HepG2 (cell line): ENCODE measurements around the gene ZNF185. TPM values are rescaled to one million over a fixed set of nuclear protein-coding genes. Genes with fewer than 3 reads are reported as not detected.

ENCODE experiments used
- ATAC-seq: fragments of 200-7000 bp; cut with Tn5 transposase; 3 replicates; pipeline ENCODE4 v1.9.1; 2020; ENCODE audit warnings: mild to moderate bottlenecking, moderate library complexity
- BruUV-seq: library from RNA; stranded (reverse); fragments of 400-500 nt; replicated peaks from 2 replicates; lab custom pipeline; 2021; lab: Mats Ljungman, UMichigan
- CTCF ChIA-PET: fragments of 300-600 bp; formaldehyde crosslinking; extraction: SDS; loops from one replicate; lab custom pipeline; 2021; ENCODE audit warnings: low total read pairs, inconsistent platforms, low intra/inter-chr PET ratio; lab: Yijun Ruan, JAX
- POLR2A ChIA-PET: fragments of 350-600 bp; sonication (Branson Sonifier 250); formaldehyde crosslinking; loops from one replicate; lab custom pipeline; 2020; ENCODE audit warnings: antibody characterized with exemption, inconsistent platforms; lab: Yijun Ruan, JAX
- DNase-seq: peaks from one replicate; pipeline ENCODE4 v3.0.0-alpha.2; 2015; ENCODE audit warnings: low spot score
- FAIRE-seq: peaks from 3 replicates; lab custom pipeline; 2011; peaks lifted over from hg19 to GRCh38; lab: Jason Lieb, UNC
- H2AFZ ChIP-seq: one replicate; pipeline ENCODE4 v1.6.1; 2011; ENCODE audit warnings: low read length, inconsistent platforms
- H3K27ac ChIP-seq: fragments of 300-600 bp; 3 replicates; pipeline ENCODE4 v1.8.0; 2011; ENCODE audit warnings: mixed run types, mild to moderate bottlenecking, mixed read lengths, low read length, inconsistent platforms; ENCODE audit not compliant: insufficient read depth; ENCODE audit errors: extremely low read length
- H3K27me3 ChIP-seq, 2 experiments: fragments of 200-600 bp in 1 of 2; 2 replicates in 1 of 2; 3 replicates in 1 of 2; pipeline versions ENCODE4 v1.6.0 to v1.8.0; 2011; ENCODE audit warnings: low read length in 2 of 2, mild to moderate bottlenecking in 2 of 2, moderate library complexity in 2 of 2, inconsistent platforms in 1 of 2; ENCODE audit not compliant: insufficient read depth in 2 of 2, control insufficient read depth in 1 of 2
- H3K36me3 ChIP-seq, 2 experiments: fragments of 200-600 bp in 1 of 2; replicated peaks in 1 of 2; 2 replicates in 1 of 2; 3 replicates in 1 of 2; pipeline versions ENCODE4 v1.5.1 to v1.8.0; 2011; ENCODE audit warnings: low read length in 2 of 2, inconsistent platforms in 1 of 2; ENCODE audit not compliant: insufficient read depth in 2 of 2, control insufficient read depth in 1 of 2
- H3K4me1 ChIP-seq: 2 replicates; pipeline ENCODE4 v1.5.1; 2012; ENCODE audit warnings: low read length, inconsistent platforms; ENCODE audit not compliant: insufficient read depth
- H3K4me2 ChIP-seq: 2 replicates; pipeline ENCODE4 v1.6.0; 2011; ENCODE audit warnings: low read depth, low read length, inconsistent platforms
- H3K4me3 ChIP-seq, 3 experiments: fragments of 200-600 bp in 1 of 3; sonication (generic), shearing (Covaris generic) in 1 of 3; replicated peaks in 1 of 3; 2 replicates each; pipeline ENCODE4 v1.5.1; 2011 to 2016; ENCODE audit warnings: low read length in 3 of 3, inconsistent platforms in 2 of 3, low read depth in 2 of 3, mild to moderate bottlenecking in 2 of 3, control low read depth in 1 of 3, mixed read lengths in 1 of 3; ENCODE audit not compliant: insufficient read depth in 1 of 3
- H3K79me2 ChIP-seq: one replicate; pipeline ENCODE4 v1.6.1; 2011; ENCODE audit warnings: low read length, inconsistent platforms; ENCODE audit not compliant: insufficient read depth
- H3K9ac ChIP-seq: 2 replicates; pipeline ENCODE4 v1.6.0; 2011; ENCODE audit warnings: mild to moderate bottlenecking, low read depth, low read length, inconsistent platforms; ENCODE audit not compliant: insufficient read depth
- H3K9me3 ChIP-seq: 2 replicates; pipeline ENCODE4 v1.5.1; 2012; ENCODE audit warnings: mild to moderate bottlenecking, low read length
- H4K20me1 ChIP-seq: 2 replicates; pipeline ENCODE4 v1.6.0; 2011; ENCODE audit warnings: inconsistent platforms, mild to moderate bottlenecking, low read length, moderate library complexity; ENCODE audit not compliant: insufficient read depth
- BRCA1 ChIP-seq: sonication (generic); formaldehyde crosslinking; IDR thresholded peaks from 2 replicates; pipeline ENCODE4 v1.4.0; 2020; ENCODE audit warnings: missing genetic modification reagents
- CTCF ChIP-seq: sonication (generic); formaldehyde crosslinking; IDR thresholded peaks from 2 replicates; pipeline ENCODE4 v1.5.0; 2020; ENCODE audit warnings: mild to moderate bottlenecking, missing genetic modification reagents, moderate library complexity
- GPN1 ChIP-seq: sonication (generic); formaldehyde crosslinking; IDR thresholded peaks from 2 replicates; pipeline ENCODE4 v1.5.1; 2020; ENCODE audit warnings: missing genetic modification reagents, borderline replicate concordance
- HES4 ChIP-seq: sonication (generic); formaldehyde crosslinking; IDR thresholded peaks from 2 replicates; pipeline ENCODE4 v1.9.0; 2021; ENCODE audit warnings: mild to moderate bottlenecking, missing genetic modification reagents, borderline replicate concordance
- KAT2B ChIP-seq: fragments of 150-350 bp; IDR thresholded peaks from 2 replicates; pipeline ENCODE4 v1.6.1; 2014; ENCODE audit warnings: low read depth, low read length, borderline replicate concordance
- KDM5A ChIP-seq: fragments of 200-600 bp; sonication (generic); IDR thresholded peaks from 2 replicates; pipeline ENCODE4 v1.7.0; 2018; ENCODE audit warnings: antibody characterized with exemption, mild to moderate bottlenecking, low read length, borderline replicate concordance
- KLF15 ChIP-seq: sonication (generic); formaldehyde crosslinking; IDR thresholded peaks from 2 replicates; pipeline ENCODE4 v1.8.1; 2023; ENCODE audit warnings: borderline replicate concordance, mild to moderate bottlenecking, inconsistent platforms, missing genetic modification reagents, mixed read lengths
- MED1 ChIP-seq: sonication (generic); formaldehyde crosslinking; IDR thresholded peaks from 2 replicates; pipeline ENCODE4 v1.4.0; 2020; ENCODE audit warnings: missing genetic modification reagents
- PREB ChIP-seq: sonication (generic); formaldehyde crosslinking; IDR thresholded peaks from 2 replicates; pipeline ENCODE4 v1.4.0; 2020; ENCODE audit warnings: missing genetic modification reagents
- SMAD3 ChIP-seq: sonication (generic); formaldehyde crosslinking; IDR thresholded peaks from 2 replicates; pipeline ENCODE4 v1.4.0; 2020; ENCODE audit warnings: missing genetic modification reagents
- SOX5 ChIP-seq: IDR thresholded peaks from 2 replicates; pipeline ENCODE4 v1.6.1; 2016; ENCODE audit warnings: borderline replicate concordance
- STAG1 ChIP-seq: sonication (generic); formaldehyde crosslinking; IDR thresholded peaks from 2 replicates; pipeline ENCODE4 v1.4.0; 2020; ENCODE audit warnings: missing genetic modification reagents
- ZNF12 ChIP-seq: sonication (generic); formaldehyde crosslinking; IDR thresholded peaks from 2 replicates; pipeline ENCODE4 v1.5.0; 2020; ENCODE audit warnings: missing genetic modification reagents
- ZNF572 ChIP-seq: sonication (generic); formaldehyde crosslinking; IDR thresholded peaks from 2 replicates; pipeline ENCODE4 v1.5.1; 2020; ENCODE audit warnings: mild to moderate bottlenecking, missing genetic modification reagents
- ZNF605 ChIP-seq: sonication (generic); formaldehyde crosslinking; IDR thresholded peaks from 2 replicates; pipeline ENCODE4 v1.8.0; 2022; ENCODE audit warnings: mild to moderate bottlenecking, missing genetic modification reagents
- ZNF703 ChIP-seq: sonication (generic); formaldehyde crosslinking; IDR thresholded peaks from 2 replicates; pipeline ENCODE4 v1.5.1; 2020; ENCODE audit warnings: missing genetic modification reagents, mild to moderate bottlenecking, moderate library complexity, borderline replicate concordance
- WGBS: methylation state at CpG from one replicate; pipeline ENCODE4 v1.1.6; 2017; ENCODE audit warnings: low lambda C conversion rate; 5-methylcytosine and 5-hydroxymethylcytosine counted together
- in situ Hi-C: cut with HindIII; loops from 2 replicates; pipeline ENCODE4 v1.10.0; 2017; ENCODE audit warnings: low pct_unique_long_range_greater_than_20kb; ENCODE audit not compliant: extremely low pct_ligation_motif_present
- intact Hi-C: fragments of 100-400 bp; cut with micrococcal nuclease; formaldehyde crosslinking; loops from one replicate; pipeline ENCODE4 v1.10.0; 2022; ENCODE audit not compliant: unreplicated experiment
- polyA plus RNA-seq, 8 experiments: library from polyadenylated mRNA; depleted of rRNA in 3 of 8; stranded (reverse) in 7 of 8; unstranded in 1 of 8; fragments of >200 nt; fragmentation: Illumina TruSeq in 4 of 8; extraction: Trizol in 4 of 8; gene quantifications; 2 replicates each; pipeline versions ENCODE4 v1.2.1 to v1.2.3, GENCODE V29; 2011 to 2016; ENCODE audit warnings: low read depth in 4 of 8, missing spikeins in 1 of 8, mixed read lengths in 1 of 8; ENCODE audit not compliant: insufficient read depth in 1 of 8
- total RNA-seq, 5 experiments: library from RNA; depleted of rRNA; stranded (reverse); fragments of >200 nt; fragmentation: Illumina TruSeq; extraction: Trizol; gene quantifications; 2 replicates each; pipeline ENCODE4 v1.2.3, GENCODE V29; 2016; ENCODE audit warnings: low read depth in 1 of 5

The ZNF185 gene
- total and polyA plus RNA-seq, 2 of the 13 experiments (the other 11 are each of a cell fraction or from before 2014, with no cell fraction given) = 1.6 to 3.4 TPM

DNA sequence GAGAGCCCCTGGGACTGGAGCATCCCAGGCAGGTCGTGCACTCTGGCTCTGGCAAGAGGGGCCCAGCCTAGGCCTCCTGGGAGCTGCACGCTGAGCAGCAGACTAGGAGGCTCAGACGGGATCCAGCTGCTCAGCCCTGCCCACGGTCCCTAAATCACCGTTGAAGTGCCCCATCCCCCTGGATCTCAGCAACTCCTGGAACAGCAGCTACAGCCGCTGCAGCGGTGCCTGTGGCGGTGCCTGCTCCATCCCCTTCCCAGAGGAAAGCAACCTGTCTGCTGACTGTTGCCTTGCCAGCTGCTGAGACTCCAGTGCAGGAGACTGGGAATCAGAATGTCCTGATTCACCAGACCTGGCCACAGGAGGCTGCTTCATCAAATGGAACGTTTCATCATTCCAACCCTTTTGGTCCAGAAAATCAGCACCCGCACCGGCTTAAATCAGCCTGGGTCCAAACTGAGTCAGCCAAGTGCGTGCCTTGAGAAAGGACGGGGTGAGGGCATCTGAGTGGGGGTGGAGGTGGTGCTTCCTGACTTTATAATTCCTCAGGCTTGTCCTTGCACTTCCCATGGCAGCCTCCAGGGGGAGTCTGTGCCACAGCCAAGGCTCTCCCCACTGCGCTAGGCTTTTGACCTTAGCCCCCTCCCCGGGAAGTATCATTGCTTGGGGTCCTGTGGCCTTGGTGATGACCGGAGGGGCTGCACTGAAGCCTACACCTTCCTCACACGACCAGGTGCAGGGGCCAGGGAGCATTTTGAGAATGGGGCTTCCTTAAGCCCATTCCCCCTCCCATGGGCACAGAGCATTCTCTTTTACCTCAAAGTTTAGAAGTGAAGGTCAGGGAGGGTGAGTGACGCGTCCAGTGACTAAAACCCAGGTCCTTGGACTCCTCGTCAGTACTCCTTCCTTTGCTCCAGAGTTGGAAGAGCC, 6.5 kb downstream of the ZNF185 start:
- WGBS = 13% methylated on average over 5 of the region's 20 CpGs
- Histone ChIP-seq H3K4me3 (no peak overlapping the region), H3K9ac (no peak overlapping the region), H3K27me3 (peaks cover 0 to 9% of the 10 kb centered on the region in 2 experiments; a peak in 1 of 5 replicates), H3K4me2 (no peak overlapping the region), H3K4me1 (peaks cover 12% of the 10 kb centered on the region), H3K9me3 (no peaks in the 10 kb centered on the region), H4K20me1 (no peaks in the 10 kb centered on the region), H3K79me2 (no peaks in the 10 kb centered on the region), H3K27ac (no peak overlapping the region), H2AFZ (no peak overlapping the region), H3K36me3 (no peaks in the 10 kb centered on the region)
- TF ChIP-seq STAG1 (CRISPR knock-in tag) (0 out of 2 replicates have a peak, but pooled peaks have one; percentile 23), BRCA1 (CRISPR knock-in tag) (no peak), CTCF (CRISPR knock-in tag) (peak; percentile 70)
- BruUV-seq = no TSS peak
- FAIRE-seq (peak; percentile 56), ATAC-seq (peak; percentile 65), DNase-seq (no peak)
- intact Hi-C loops (no loop called here), in situ Hi-C loops (no loop called here)
- CTCF ChIA-PET = interaction anchor here (1.1 kb wide), 1 partner anchor 22 kb away, joined by 5 read pairs; no protein-coding TSS in a partner anchor
- POLR2A ChIA-PET = no interaction called here

DNA sequence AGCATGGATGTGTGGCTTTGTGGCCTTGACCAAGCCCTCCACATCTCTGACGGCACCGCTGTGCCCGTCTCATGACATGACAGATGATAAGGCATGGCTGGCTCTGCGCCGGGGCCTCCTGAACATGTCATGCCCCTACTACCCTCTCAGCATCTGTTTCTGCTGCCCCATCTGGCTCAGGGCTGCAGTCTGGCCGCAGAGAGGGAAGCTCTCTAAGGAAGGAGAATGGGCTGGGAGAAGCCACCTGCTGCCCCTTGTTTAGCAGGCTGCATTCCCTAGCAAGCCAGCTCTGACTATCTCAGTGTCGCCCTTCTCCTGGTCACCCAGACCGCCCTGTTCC, 7.2 kb downstream of the ZNF185 start:
- CTCF ChIA-PET = interaction anchor here (1.1 kb wide), 1 partner anchor 21 kb away, joined by 5 read pairs; no protein-coding TSS in a partner anchor
- TF ChIP-seq PREB (CRISPR knock-in tag) = no peak
- TF ChIP-seq SOX5 (CRISPR knock-in tag) = no peak
- no peak for TF ChIP-seq KLF15
- TF ChIP-seq HES4 (CRISPR knock-in tag) = no peak
- TF ChIP-seq KAT2B = no peak
- no peak for TF ChIP-seq ZNF572
- TF ChIP-seq GPN1 (CRISPR knock-in tag) = no peak
- no peak for TF ChIP-seq ZNF605
- TF ChIP-seq ZNF703 (CRISPR knock-in tag) = no peak
- no peak for TF ChIP-seq ZNF12 (CRISPR knock-in tag)
- TF ChIP-seq SMAD3 (CRISPR knock-in tag) = no peak
- TF ChIP-seq MED1 (CRISPR knock-in tag) = no peak
- TF ChIP-seq KDM5A = no peak

More for the DNA sequence above, 7.2 kb downstream of the ZNF185 start:
- peaks cover 0 to 9% of the 10 kb centered on the region in 2 experiments; a peak in 1 of 5 replicates for H3K27me3 ChIP-seq
- no TSS peak for BruUV-seq
- H3K4me3 ChIP-seq = no peak overlapping the region
- POLR2A ChIA-PET = no interaction called here
- no peak overlapping the region for H3K9ac ChIP-seq
- FAIRE-seq (no peak), DNase-seq (no peak), ATAC-seq (no peak)
- intact Hi-C loops = no loop called here
- H3K36me3 ChIP-seq = no peaks in the 10 kb centered on the region
- H2AFZ ChIP-seq = no peak overlapping the region
- no peaks in the 10 kb centered on the region for H3K9me3 ChIP-seq
- no peak overlapping the region for H3K27ac ChIP-seq
- no peak overlapping the region for H3K4me2 ChIP-seq
- in situ Hi-C loops = no loop called here
- no CpG with 5 or more reads among the region's 8 CpGs for WGBS
- H3K79me2 ChIP-seq = no peaks in the 10 kb centered on the region
- peaks cover 12% of the 10 kb centered on the region for H3K4me1 ChIP-seq
- no peaks in the 10 kb centered on the region for H4K20me1 ChIP-seq
